SH-SY5Y (cell line): Measurements from ENCODE around the gene MCRIP1.

Experiments used
- GATA2 ChIP-seq: IDR thresholded peaks from 2 replicates; pipeline ENCODE4 v1.6.1; 2011; ENCODE audit warnings: mild to moderate bottlenecking, low read depth, low read length
- GATA3 ChIP-seq: IDR thresholded peaks from 2 replicates; pipeline ENCODE4 v1.6.1; 2011; ENCODE audit warnings: low read depth, mild to moderate bottlenecking, low read length, moderate library complexity

The MCRIP1 gene

DNA sequence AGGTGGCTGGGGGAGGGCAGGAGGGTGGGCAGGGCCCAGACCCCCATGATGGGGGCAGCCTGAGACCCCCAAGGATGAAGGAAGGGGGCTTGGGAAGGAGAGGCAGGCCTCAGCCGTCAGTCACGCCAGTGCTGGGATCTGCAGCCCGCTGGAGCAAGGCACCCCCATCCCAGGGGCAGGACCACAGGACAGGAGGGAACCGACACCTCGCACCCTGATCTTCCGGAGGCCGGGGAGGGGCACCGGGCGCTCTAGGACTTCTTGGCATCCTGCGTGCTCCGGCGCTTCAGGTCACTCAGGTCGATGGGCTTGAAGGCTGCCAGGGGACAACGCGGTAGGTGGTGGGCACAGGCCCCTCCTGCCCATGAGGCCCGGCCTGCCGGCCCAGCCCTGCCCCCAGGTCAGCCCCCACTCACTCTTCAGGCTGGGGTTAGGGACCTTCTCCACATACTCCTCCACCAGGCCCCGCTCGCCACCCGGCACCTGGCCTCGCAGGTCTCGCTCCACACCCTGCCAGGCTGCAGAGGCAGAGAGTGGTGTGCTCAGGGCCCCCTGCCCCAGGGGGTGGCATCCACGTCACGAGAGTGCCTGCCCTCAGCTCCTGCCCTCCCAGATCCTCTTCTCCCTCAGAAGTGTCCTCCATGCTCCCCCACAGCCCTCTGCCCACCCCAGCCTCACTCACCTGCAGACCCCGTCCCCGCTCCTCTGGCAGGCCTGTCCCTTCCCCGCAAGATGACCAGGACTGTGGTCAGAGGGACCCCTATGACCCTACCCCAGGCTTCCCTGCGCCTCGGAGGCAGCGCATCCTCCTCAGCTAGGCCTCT lies 9.9 kb downstream of the MCRIP1 start:
- no peak for TF ChIP-seq GATA2
- TF ChIP-seq GATA3 = no peak

- TF ChIP-seq GATA3 (no peak), GATA2 (no peak)
Observed at GRCh38 chr17:81822312-81822637, 10.8 kb downstream of the MCRIP1 start.

- no peak for TF ChIP-seq GATA3
- TF ChIP-seq GATA2 = no peak
Observed at GRCh38 chr17:81821603-81822311, 11.3 kb downstream of the MCRIP1 start.

GRCh38 chr17:81821147-81821546 lies 11.9 kb downstream of the MCRIP1 start:
- TF ChIP-seq GATA2 (no peak), GATA3 (no peak)

- no peak for TF ChIP-seq GATA3
- no peak for TF ChIP-seq GATA2
Observed at GRCh38 chr17:81819708-81820107, 13.4 kb downstream of the MCRIP1 start.

DNA sequence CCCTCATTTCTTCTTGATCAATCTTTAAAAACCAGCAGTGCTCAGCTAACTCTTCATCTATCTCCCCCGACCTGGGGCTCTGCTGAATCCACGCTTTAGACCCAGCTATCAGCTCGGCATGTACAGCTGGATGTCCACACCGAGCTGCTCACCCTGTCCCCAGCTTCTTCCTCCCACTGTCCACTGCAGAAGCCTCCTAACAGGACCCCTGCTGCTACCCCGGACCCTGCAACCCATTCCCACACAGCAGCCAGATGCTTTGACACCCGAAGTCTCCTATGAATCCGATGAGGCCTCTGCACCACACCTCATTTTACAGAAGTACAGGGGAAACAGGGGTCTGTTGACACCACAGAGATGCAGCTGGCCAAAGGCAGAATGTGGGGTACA lies 15.3 kb downstream of the MCRIP1 start:
- TF ChIP-seq GATA3 (no peak), GATA2 (no peak)

- TF ChIP-seq GATA3 (no peak), GATA2 (no peak)
Observed at GRCh38 chr17:81815646-81815986, 17.5 kb downstream of the MCRIP1 start.

GRCh38 chr17:81814748-81815645 lies 18.1 kb downstream of the MCRIP1 start:
- no peak for TF ChIP-seq GATA2
- TF ChIP-seq GATA3 = no peak

- TF ChIP-seq GATA3 (no peak), GATA2 (no peak)
Observed at GRCh38 chr17:81813861-81814683, 19.0 kb downstream of the MCRIP1 start.

DNA sequence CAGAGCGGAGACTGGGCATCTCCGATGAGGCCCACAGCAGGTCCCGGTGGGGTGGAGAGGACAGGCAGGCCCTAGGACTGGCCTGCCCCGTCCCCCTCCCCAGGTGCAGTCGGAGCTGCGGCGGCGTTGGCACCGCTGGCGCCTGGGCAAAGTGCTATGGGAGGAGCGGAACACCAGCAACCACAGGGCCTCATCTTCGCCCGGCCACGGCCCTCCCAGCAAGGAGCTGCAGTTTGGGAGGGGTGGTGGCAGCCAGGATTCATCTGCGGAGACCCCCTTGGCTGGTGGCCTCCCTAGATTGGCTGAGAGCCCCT lies 19.8 kb downstream of the MCRIP1 start:
- TF ChIP-seq GATA2 (no peak), GATA3 (no peak)

DNA sequence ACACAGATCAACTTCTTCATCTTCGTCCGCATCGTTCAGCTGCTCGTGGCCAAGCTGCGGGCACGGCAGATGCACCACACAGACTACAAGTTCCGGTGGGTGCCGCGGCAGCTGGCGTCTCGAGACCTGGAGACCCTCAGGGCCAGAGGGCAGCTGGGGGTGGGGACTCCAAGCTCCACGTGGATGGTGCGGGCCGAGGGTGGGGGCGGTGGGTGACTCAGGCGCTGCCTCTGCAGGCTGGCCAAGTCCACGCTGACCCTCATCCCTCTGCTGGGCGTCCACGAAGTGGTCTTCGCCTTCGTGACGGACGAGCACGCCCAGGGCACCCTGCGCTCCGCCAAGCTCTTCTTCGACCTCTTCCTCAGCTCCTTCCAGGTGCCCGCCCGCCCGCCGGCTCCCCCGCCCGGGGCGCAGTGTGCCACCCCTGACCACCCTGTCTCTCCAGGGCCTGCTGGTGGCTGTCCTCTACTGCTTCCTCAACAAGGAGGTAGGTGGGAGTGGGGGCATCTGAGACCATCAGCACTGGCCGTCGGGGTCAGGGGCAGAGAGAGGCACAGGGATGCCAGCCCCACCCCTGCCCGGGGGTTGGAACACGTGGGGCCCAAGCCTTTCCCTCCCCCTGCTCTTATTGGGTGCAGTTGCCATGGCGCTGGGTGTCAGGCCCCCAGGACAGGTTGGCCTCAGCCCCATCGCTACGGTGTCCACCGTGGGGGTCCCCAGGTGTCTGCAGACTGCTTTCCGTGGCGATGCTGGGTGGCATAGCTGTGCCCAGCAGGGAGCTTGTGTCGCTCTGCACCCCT lies 20.3 kb downstream of the MCRIP1 start:
- TF ChIP-seq GATA2 (no peak), GATA3 (no peak)

DNA sequence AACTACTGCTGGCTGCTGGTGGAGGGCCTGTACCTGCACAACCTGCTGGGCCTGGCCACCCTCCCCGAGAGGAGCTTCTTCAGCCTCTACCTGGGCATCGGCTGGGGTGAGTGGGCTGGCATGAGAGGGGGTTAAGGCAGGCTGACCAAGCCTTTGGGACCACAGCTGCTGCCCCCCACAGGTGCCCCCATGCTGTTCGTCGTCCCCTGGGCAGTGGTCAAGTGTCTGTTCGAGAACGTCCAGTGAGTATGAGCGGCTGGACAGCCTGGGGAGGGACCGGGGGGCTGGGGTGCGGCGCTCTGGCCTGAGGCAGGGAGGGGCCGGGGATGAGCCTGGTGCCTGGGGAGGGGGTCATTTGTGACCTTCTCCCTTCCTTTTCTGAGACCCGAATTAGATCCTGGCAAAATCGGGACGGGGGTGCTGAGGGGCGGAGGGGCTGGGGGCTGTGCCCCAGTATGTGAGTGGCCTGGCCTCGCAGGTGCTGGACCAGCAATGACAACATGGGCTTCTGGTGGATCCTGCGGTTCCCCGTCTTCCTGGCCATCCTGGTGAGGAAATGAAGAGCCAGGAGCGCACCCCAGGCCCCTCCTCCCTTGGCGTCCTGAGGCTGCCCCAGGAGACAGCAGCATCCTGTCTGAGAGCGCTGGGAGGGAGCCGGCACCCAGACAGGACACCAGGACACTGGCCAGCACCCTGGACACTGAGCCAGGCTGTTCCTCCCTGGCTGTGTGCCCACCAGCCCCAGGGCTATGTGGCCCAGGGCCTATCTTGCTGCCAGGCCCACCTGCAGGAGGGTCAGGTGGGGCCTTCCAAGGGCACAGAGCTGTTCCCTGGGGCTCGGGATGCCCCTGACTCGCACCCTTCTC lies 21.2 kb downstream of the MCRIP1 start:
- TF ChIP-seq GATA3 (no peak), GATA2 (0 out of 2 replicates have a peak, but pooled peaks have one; percentile 17)
